Lower leg skin (tissue), 3 donors: Measurements from ENCODE around the gene ATIC.

Experiments used
- CTCF ChIP-seq, 3 donors: fragments of 450-650 bp; IDR thresholded peaks; one replicate each; pipeline ENCODE4 v1.5.1; 2016; ENCODE audit warnings: antibody characterized with exemption in 3 of 3, mild to moderate bottlenecking in 3 of 3, moderate library complexity in 2 of 3
- POLR2A ChIP-seq, 2 donors: fragments of 450-650 bp; IDR thresholded peaks; one replicate each; pipeline ENCODE4 v1.6.1; 2016 to 2017; ENCODE audit warnings: antibody characterized with exemption in 2 of 2, mild to moderate bottlenecking in 1 of 2, moderate library complexity in 1 of 2

GRCh38 chr2:215379948-215380347, 68.1 kb downstream of the ATIC start:
- TF ChIP-seq CTCF (IDR thresholded peaks at IDR 0.05) (no peak), POLR2A (IDR thresholded peaks at IDR 0.05) (no peak)
